Astrocyte of the spinal cord (primary cell): Measurements from ENCODE around the gene ING5.
A peak's percentile ranks its signal among the peaks of the same experiment; 100 is the strongest.
"Not testable (repeated sequence)": the region's sequence is repeated elsewhere in the genome, so short reads cannot be mapped to it uniquely, and the experiment has no call there.

Experiments
- DNase-seq: peaks from one replicate; pipeline ENCODE4 v3.0.0; 2011; ENCODE audit warnings: low read depth, low spot score
- H3K4me3 ChIP-seq: 2 replicates; pipeline ENCODE4 v1.5.1; 2011; ENCODE audit warnings: low read depth, mild to moderate bottlenecking, low read length, moderate library complexity
- in situ Hi-C: cut with HindIII; loops from 2 replicates; pipeline ENCODE4 v1.10.0; 2017; ENCODE audit warnings: low sequenced_read_pairs
- TF ChIP-seq, protein P1 (sequence below): IDR thresholded peaks from 2 replicates; pipeline ENCODE4 v1.5.1; 2012; ENCODE audit warnings: low read depth, mild to moderate bottlenecking, low read length, inconsistent platforms

The ING5 gene

DNA sequence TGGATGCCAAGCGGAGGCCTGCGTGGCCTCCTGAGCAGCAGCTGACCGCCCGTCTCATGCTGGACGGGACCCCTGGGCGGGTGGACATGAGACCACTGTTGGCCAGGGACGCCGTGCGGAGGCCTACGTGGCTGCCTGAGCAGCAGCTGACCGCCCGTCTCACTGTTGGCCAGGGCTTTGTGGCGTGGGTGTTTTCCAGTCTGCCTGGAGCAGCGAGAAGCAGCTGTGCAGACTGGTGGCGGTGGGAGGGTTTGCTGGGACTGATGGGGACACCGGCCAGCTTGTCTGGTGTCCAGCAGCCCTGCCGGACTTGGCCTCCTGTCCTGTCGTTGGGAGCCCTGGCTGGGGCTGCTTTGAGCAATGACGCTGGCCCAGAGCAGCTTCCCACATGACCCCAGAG is 26.8 kb downstream of the ING5 start:
- DNase-seq, result no peak
- no peak overlapping the region for H3K4me3 ChIP-seq
- in situ Hi-C loops, result no loop called here

DNA sequence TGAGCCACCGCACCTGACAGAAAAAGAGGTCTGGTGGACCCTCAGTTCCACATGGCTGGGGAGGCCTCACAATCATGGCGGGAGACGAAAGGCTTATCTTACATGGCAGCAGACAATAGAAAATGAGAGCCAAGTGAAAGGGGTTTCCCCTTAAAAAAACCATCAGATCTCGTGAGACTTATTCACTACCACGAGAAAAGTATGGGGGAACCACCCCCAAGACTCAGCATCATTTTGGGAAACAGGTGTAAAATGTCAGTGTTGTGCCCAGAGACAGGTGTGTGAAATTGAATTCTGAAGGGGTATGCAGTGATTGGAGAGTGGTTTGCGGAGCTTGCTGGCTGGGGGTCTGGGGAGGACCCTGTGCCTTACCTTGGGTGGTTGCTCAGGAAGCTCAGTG is 28.0 kb downstream of the ING5 start:
- DNase-seq, result no peak
- no peak overlapping the region for H3K4me3 ChIP-seq
- TF ChIP-seq, protein P1, sequence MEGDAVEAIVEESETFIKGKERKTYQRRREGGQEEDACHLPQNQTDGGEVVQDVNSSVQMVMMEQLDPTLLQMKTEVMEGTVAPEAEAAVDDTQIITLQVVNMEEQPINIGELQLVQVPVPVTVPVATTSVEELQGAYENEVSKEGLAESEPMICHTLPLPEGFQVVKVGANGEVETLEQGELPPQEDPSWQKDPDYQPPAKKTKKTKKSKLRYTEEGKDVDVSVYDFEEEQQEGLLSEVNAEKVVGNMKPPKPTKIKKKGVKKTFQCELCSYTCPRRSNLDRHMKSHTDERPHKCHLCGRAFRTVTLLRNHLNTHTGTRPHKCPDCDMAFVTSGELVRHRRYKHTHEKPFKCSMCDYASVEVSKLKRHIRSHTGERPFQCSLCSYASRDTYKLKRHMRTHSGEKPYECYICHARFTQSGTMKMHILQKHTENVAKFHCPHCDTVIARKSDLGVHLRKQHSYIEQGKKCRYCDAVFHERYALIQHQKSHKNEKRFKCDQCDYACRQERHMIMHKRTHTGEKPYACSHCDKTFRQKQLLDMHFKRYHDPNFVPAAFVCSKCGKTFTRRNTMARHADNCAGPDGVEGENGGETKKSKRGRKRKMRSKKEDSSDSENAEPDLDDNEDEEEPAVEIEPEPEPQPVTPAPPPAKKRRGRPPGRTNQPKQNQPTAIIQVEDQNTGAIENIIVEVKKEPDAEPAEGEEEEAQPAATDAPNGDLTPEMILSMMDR, result no peak
- in situ Hi-C loops, result no loop called here

More for the DNA sequence above, 26.8 kb downstream of the ING5 start:
- TF ChIP-seq, protein P1, result no peak

DNA sequence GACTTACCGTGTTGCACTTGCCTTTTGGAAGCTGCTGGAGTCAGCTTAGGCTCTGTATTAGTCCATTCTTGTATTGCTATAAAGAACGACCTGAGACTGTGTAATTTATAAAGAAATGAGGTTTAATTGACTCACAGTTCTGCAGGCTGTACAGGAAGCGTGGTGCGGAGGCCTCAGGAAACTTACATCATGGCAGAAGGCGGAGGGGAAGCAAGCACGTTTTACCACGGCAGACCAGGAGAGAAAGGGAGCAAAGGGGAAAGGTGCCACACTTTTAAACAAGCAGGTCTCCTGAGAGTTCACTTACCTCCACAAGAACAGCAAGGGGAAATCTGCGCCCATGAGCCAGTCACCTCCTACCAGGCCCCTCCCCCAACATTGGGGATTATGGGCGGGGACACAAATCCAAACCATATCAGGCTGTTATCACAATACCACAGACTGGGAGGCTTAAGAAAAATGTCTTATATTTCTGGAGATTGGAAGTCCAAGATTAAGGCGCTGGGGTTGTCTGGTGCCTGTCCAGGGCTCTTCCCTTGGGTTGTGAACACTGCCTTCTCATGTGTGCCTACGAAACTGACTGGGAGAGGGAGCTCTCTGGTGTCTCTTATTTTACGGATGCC is 28.9 kb downstream of the ING5 start:
- in situ Hi-C loops, result no loop called here
- TF ChIP-seq, protein P1, result no peak
- H3K4me3 ChIP-seq, result no peak overlapping the region
- no peak for DNase-seq

DNA sequence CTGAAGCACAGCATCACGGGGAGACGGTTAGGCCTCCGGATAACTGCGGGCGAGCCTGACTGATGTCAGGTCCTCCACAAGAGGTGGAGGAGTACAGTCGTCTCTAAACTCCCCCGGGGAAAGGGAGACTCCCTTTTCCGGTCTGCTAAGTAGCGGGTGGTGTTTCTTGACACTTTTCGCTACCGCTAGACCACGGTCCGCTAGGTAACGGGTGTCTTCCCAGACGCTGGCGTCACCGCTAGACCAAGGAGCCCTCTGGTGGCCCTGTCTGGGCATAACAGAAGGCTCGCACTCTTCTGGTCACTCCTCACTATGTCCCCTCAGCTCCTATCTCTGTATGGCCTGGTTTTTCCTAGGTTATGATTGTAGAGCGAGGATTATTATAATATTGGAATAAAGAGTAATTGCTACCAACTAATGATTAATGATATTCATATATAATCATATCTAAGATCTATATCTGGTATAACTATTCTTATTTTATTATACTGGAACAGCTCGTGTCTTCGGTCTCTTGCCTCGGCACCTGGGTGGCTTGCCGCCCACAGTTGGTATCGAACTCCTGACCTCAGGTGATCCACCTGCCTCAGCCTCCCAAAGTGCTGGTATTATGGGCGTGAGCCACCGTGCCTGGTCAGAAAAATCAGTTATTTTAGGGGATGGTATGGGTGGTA is 30.8 kb downstream of the ING5 start:
- peak; percentile 12 for DNase-seq
- H3K4me3 ChIP-seq, in situ Hi-C loops: not testable (repeated sequence)
- TF ChIP-seq, protein P1, result peak; percentile 43

DNA sequence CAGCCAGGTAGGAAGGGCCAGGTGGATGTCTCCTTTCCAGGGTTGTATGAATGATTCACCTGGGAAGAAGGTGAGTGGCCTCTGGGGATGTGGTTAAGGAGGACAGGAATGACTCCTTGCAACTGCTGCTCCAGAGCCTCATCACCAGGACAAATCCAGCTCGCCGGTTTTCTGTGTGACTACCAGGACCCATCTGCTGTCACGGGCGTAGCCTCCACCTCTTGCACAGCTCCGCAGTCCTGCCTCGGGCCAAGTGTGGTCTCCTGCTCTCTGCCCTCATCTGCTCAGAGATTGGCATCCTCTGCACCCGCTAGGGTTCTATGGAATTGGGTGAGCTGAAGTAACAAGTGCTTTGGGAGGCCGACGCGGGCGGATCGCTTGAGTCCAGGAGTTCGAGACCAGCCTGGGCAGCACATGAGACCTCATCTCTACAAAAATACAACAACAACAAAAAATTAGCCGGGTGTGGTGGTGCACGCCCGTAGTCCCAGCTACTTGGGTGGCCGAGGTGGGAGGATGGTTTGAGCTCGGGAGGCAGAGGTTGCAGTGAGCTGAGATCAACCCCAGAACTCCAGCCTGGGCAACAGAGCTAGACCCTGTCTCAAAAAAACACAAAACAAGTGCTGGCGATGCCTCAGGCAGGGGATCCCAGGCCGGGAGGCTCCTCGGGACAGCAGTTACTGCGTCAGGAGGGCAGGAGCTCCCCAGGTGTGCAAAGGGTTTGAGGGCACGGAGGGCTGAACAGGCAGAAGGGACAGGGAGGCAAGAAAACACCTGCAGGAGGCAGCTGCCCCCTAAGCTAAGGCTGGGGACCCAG is 31.8 kb downstream of the ING5 start:
- in situ Hi-C loops, result no loop called here
- DNase-seq, result no peak
- TF ChIP-seq, protein P1, result no peak
- peak overlapping the region; percentile 42 for H3K4me3 ChIP-seq

DNA sequence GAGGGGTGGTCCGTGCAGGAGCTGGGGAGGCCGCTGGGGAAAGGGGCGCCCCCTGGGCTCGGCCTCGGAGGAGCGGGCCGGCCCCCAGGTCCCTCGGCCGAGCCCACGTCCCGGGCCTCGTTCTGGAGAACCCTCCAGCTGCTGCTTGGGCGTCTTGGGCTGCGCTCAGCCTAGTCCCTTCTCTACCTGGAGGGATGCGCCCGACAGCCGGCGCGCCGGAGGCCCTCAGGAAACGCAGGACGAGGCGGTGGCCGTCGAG is 32.3 kb downstream of the ING5 start:
- TF ChIP-seq, protein P1, result no peak
- in situ Hi-C loops, result no loop called here
- DNase-seq, result no peak
- H3K4me3 ChIP-seq, result peak overlapping the region; percentile 42
